MG63 (cell line): ENCODE results near the gene FKBP6. TPM values are rescaled to one million over a fixed set of nuclear protein-coding genes. Genes with fewer than 3 reads are reported as not detected.
"Not testable (repeated sequence)": the region's sequence is repeated elsewhere in the genome, so short reads cannot be mapped to it uniquely, and the experiment has no call there.

Source experiments
- DNase-seq: peaks from one replicate; pipeline ENCODE4 v3.0.0-alpha.2; 2020
- H3K27me3 ChIP-seq: fragments of 250-450 bp; sonication (Bioruptor Pico); 2 replicates; pipeline ENCODE4 v1.5.1; 2020; ENCODE audit warnings: mild to moderate bottlenecking, moderate library complexity
- H3K36me3 ChIP-seq: fragments of 250-450 bp; sonication (Bioruptor Pico); 2 replicates; pipeline ENCODE4 v1.5.1; 2020; ENCODE audit warnings: mild to moderate bottlenecking, moderate library complexity
- H3K4me3 ChIP-seq: fragments of 250-450 bp; sonication (Bioruptor Pico); 2 replicates; pipeline ENCODE4 v1.5.1; 2020; ENCODE audit warnings: mild to moderate bottlenecking, moderate library complexity
- H3K9me3 ChIP-seq: fragments of 250-450 bp; sonication (Bioruptor Pico); 2 replicates; pipeline ENCODE4 v1.5.1; 2020; ENCODE audit warnings: mild to moderate bottlenecking, moderate library complexity
- total RNA-seq: library from RNA; depleted of rRNA; stranded (reverse); fragments of >200 nt; shearing (Covaris generic); gene quantifications from 2 replicates; pipeline ENCODE4 v1.2.3, GENCODE V29; 2014; ENCODE audit warnings: low replicate concordance

Gene FKBP6
- total RNA-seq, 1 experiment from 2014 or later = not detected

DNA sequence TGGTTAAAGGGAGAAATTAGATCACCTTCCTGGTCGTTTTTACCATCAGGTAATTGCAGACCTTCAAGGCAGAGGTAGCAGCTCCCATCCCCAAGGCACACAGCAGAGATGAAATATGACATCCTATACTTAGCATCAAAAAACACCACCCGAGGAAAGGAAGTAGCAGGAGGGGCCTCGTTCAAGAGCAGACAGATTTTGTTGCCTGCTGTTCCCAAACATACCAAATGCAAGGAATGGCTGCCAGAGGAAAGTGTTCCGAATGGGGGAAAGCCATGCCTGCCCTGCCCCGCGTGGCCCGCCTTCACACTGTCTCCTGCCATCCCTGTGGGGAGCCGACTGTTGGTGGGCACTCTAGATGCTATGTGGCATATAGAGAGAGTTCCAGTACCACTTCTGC, 18.0 kb downstream of the FKBP6 start:
- no peaks in the 10 kb centered on the region for H3K27me3 ChIP-seq
- no peaks in the 10 kb centered on the region for H3K9me3 ChIP-seq
- H3K4me3 ChIP-seq = no peak overlapping the region
- H3K36me3 ChIP-seq = no peaks in the 10 kb centered on the region
- DNase-seq = no peak

DNA sequence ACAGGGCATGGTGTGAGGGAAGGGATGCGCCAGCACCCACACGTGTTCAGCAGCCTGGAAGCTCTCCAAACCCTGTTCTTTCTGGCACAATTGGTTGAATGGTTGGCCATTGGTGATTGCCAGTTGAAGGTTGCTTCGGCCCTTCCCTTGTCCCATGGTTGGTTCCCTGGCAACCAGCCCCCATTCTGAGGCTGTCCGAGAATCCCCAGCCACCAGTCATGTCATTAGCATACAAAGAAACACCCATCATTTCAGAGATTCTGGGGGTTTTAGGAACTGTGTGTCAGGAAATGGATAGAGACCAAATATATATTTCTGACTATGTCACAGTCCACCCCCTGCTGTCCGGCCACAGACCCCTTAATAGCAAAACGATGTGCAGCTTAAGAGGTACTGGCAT, 21.8 kb downstream of the FKBP6 start:
- no peak for DNase-seq
- Histone ChIP-seq H3K27me3 (no peaks in the 10 kb centered on the region), H3K36me3 (no peaks in the 10 kb centered on the region), H3K9me3 (no peaks in the 10 kb centered on the region), H3K4me3 (no peak overlapping the region)

DNA sequence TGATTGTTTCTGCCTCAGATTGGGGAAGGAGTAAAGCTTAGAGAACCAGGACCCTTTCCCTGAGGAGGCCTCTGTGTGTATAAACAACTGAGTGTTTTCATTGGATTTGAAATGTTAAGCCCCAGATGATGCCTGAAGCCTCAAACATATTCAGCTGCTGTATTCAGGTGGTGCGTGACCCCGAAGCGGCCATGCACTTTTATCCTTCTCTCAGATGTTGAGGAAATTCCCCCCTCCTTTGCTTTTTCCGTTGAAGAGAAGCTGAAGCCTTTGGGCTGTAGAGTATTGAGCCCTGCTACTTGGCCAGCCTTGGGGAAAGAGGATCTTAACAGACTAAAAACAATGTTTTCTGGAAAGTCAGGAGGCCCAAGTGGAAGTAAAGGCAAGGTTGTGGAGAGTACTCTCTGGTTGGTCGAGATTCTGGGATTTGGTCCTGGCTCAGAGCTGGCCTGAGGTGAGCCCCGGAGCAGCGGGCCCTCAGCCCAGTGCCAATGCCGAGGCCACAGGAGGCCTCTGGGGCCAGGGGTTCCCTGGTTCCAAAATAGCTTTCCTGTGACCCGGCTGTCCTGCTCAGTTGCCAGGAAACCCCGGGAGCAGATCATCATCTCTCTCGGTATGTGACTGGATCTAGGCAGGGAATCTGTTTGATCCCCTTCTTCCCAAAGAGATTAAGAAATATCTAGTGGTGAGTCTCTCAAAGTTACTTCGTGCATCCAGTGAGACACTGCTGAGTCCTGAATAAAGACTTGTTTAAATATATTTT, 22.5 kb downstream of the FKBP6 start:
- no peak for DNase-seq

DNA sequence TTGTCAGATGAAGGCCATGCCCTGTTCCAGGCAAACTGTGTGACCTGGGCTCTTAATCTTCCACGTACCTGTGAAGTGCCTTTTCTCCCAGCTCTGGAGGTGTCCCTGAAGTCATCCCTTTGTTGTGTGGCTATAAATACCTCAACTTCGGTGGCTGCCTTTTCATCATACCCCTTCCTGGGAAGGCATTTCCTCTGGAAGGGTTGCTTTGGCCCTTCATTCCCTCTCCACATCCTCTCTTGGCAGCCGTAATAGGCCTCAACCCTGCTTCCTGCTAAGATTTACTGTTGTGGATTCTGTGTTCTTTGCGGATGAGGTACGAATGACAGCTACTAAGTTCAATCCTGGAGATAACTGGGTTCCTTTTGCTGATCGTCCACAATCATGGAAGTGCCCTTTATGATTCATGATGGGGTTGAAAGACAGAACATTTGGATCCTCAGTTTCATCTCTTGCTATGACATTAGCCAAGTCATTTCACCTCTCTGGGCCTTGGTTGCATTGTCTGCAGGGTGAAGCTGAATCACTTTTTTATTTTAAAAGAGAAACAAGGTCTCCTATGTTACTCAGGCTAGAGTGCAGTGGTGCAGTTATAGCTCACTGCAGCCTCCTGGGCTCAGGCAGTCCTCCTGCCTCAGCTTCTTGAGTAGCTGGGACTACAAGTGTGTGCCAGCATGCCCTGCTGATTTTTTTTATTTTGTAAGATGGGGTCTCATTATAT, 23.6 kb downstream of the FKBP6 start:
- no peak for DNase-seq
- Histone ChIP-seq H3K9me3 (no peaks in the 10 kb centered on the region), H3K27me3 (no peaks in the 10 kb centered on the region), H3K4me3 (no peak overlapping the region), H3K36me3 (no peaks in the 10 kb centered on the region)

More for the DNA sequence above, 22.5 kb downstream of the FKBP6 start:
- H3K27me3 ChIP-seq = no peaks in the 10 kb centered on the region
- H3K9me3 ChIP-seq = no peaks in the 10 kb centered on the region
- no peak overlapping the region for H3K4me3 ChIP-seq
- no peaks in the 10 kb centered on the region for H3K36me3 ChIP-seq

DNA sequence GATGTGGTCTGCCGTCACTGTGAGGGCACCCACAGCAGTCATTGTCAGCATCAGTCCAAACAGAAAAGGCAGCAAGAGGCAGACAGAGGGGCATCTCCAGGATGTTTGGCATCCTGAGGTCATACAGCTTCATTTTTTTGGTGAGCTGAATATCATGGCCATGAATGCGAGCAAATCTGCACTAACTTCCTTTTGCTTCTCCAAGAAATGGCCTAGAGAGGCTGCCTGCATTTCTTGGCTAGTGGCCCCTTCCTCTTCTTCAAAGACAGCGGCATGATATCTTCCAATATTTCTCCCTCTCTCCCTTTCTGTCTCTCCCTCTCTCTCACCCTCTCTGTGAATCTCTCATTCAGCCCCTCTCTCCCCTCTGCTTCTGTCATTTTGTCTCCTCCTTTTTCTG, 24.8 kb downstream of the FKBP6 start:
- Histone ChIP-seq H3K9me3 (no peaks in the 10 kb centered on the region), H3K4me3 (no peak overlapping the region), H3K27me3 (no peaks in the 10 kb centered on the region), H3K36me3 (no peaks in the 10 kb centered on the region)
- DNase-seq = no peak

DNA sequence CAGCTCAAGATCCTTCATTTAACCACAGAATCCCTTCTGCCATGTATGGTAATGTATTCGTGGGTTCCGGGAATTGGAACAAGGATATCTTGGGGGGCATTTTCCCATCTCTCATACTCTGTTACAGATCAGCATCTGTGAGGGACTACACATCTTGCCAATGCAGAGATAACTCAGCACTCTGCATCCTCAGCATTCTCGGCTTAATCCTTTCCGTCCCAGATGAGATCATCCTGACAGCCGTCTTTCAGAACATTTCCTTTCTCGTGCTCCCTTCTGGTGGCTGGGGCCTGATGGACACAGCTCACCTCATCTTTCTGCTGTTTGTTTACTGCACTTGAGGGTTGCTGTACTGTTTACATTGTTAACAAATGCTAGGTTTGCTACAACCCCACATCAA, 25.3 kb downstream of the FKBP6 start:
- Histone ChIP-seq H3K36me3 (no peaks in the 10 kb centered on the region), H3K27me3 (no peaks in the 10 kb centered on the region), H3K9me3 (no peaks in the 10 kb centered on the region), H3K4me3 (no peak overlapping the region)
- DNase-seq = no peak

DNA sequence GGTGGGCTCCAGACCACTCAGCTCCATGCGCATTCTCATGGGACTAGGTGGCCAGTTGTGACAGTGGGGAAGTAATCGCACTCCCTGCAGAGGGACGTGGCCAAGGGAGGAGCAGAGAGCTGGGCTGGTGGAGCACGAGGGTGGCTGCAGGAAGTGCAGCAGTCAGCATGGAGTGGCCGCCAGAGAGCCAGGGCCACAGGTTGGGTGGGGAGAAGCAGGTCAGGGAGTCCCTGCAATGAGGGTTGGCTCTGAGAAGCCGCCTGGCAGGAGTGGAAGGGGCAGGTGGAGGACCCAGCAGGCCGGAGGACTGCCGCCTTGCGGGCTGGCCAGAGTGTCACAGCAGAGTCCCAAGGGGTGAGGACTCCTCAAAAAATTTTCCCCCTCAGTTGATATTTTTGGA, 26.2 kb downstream of the FKBP6 start:
- DNase-seq = no peak
- Histone ChIP-seq H3K9me3 (no peaks in the 10 kb centered on the region), H3K4me3 (no peak overlapping the region), H3K27me3 (no peaks in the 10 kb centered on the region), H3K36me3 (no peaks in the 10 kb centered on the region)

DNA sequence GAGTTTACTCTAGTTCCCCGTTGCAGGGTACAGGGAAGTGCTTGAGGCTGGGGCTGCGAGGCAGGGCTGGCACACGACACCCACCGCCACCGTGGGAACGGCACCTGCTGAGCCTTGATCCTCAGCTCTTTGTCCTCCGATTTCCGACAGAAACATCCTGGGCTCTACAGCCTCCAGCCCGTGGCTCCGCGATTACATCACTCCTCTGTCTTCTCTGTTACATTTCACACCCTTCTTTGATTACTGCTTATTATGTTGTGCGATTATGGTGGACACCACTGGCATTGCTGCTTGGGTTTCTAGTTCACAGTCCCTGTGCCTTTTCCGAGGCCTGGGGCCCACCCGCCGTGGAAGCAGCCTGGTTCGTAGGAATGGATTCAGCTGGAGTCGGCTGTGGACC, 26.9 kb downstream of the FKBP6 start:
- Histone ChIP-seq H3K36me3 (no peaks in the 10 kb centered on the region), H3K27me3 (no peaks in the 10 kb centered on the region), H3K9me3 (no peaks in the 10 kb centered on the region), H3K4me3 (no peak overlapping the region)
- no peak for DNase-seq

DNA sequence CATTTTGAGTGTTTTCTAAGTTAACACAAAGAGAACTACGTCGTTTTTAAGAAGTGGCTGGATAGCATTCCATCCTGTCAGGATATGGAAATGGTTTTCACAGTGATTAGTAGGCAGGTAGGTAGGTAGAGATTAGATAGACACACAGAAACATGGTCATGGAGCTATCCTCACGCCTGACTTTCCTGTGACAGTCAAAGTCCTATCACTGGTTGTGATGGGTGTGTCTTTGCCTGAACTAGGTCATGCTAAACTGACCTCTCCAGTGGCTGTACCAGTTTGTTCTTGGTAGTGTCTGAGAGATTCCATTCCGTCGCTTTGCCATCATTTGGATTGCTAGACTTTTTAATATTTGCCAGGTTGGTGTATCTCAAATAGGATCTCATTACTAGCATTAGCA, 28.2 kb downstream of the FKBP6 start:
- Histone ChIP-seq H3K4me3 (no peak overlapping the region), H3K36me3 (no peaks in the 10 kb centered on the region), H3K27me3 (no peaks in the 10 kb centered on the region), H3K9me3 (no peaks in the 10 kb centered on the region)
- DNase-seq = no peak

DNA sequence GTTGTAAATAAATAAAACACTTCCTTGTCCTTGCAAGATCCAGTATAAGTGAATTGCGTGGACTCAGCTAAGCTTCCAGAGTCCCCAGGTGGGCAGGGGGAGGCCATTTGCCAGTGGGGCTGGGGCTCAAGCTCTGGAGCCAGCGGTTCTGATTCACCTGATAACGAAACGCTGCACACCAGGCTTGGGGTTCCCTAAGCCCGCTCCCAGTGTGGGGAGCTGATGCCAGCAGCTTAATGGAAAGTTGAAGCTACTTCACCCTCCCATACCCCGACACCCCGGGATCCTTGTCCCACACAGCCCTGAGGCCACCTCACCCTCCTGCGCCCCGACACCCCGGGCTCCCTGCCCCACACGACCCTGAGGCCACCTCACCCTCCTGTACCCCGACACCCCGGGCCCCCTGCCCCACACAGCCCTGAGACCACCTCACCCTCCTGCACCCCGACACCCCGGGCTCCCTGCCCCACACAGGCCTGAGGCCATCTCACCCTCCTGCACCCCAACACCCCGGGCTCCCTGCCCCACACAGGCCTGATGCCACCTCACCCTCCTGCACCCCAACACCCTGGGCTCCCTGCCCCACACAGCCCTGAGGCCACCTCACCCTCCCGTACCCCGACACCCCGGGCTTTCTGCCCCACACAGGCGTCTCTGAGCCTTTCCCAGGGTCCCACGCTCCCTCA, 30.8 kb downstream of the FKBP6 start:
- H3K27me3 ChIP-seq = no peaks in the 10 kb centered on the region
- no peak overlapping the region for H3K4me3 ChIP-seq
- H3K36me3 ChIP-seq = no peaks in the 10 kb centered on the region
- no peaks in the 10 kb centered on the region for H3K9me3 ChIP-seq
- no peak for DNase-seq

DNA sequence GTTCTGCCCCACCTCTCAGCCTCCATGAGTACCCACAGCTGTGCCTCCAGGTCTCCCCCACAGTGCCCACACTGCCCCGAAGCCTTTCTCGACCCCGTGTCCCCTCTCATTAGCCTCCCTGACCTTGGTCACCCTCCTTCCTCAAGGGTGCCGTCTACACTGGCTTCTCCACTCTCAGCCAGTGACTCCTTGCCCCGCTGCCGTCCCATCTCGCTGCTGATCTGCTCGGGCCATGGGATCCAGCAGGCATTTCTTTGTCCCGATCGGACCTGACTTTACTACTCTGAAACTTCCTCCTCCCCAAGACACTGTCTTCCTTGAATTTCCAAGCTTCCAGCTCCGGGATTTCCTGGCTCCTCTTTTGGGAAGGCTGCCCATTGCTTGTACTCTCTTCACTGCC, 31.3 kb downstream of the FKBP6 start:
- Histone ChIP-seq H3K4me3 (no peak overlapping the region), H3K9me3 (no peaks in the 10 kb centered on the region), H3K36me3 (no peaks in the 10 kb centered on the region), H3K27me3 (no peaks in the 10 kb centered on the region)
- no peak for DNase-seq

DNA sequence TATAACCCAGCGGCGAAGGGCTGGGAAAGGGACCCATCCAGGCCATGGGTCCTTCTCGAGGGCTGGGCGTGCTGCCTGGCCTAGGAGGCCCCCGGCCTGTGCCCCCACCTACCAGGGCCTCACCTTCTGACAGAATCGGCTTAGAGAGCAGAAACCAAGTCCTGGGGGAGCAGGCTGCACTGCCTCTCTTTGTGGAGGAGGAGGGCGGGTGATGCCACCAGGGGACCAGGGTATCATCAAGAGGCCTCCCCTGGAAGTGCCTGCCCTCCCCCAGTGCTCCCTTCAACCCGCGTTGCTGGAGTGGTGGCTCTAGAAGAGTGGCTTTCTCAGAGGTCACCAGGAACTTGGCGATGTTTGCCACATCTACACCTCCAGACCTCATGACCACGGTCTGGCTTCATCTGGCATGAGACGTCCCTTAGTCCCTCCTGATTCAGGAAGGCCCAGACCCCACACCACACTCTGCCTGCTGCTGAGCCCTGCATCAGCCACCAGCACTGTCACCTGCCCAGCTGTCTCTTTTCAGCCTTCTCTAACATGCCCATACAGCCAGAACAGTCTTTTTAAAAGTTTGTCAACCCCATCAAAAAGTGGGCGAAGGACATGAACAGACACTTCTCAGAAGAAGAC, 31.9 kb downstream of the FKBP6 start:
- DNase-seq = no peak
- H3K27me3 ChIP-seq = no peaks in the 10 kb centered on the region
- H3K9me3 ChIP-seq = no peaks in the 10 kb centered on the region

DNA sequence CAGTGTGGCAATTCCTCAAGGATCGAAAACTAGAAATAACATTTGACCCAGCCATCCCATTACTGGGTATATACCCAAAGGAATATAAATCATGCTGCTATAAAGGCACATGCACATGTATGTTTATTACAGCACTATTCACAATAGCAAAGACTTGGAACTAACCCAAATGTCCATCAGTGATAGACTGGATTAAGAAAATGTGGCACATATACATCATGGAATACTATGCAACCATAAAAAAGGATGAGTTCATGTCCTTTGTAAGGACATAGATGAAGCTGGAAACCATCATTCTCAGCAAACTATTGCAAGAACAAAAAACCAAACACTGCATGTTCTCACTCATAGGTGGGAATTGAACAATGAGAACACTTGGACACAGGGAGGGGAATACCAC, 32.6 kb downstream of the FKBP6 start:
- not testable (repeated sequence) for H3K4me3 ChIP-seq, H3K36me3 ChIP-seq, H3K27me3 ChIP-seq, H3K9me3 ChIP-seq, DNase-seq

More for the DNA sequence above, 31.9 kb downstream of the FKBP6 start:
- H3K4me3 ChIP-seq = no peak overlapping the region
- H3K36me3 ChIP-seq = no peaks in the 10 kb centered on the region

DNA sequence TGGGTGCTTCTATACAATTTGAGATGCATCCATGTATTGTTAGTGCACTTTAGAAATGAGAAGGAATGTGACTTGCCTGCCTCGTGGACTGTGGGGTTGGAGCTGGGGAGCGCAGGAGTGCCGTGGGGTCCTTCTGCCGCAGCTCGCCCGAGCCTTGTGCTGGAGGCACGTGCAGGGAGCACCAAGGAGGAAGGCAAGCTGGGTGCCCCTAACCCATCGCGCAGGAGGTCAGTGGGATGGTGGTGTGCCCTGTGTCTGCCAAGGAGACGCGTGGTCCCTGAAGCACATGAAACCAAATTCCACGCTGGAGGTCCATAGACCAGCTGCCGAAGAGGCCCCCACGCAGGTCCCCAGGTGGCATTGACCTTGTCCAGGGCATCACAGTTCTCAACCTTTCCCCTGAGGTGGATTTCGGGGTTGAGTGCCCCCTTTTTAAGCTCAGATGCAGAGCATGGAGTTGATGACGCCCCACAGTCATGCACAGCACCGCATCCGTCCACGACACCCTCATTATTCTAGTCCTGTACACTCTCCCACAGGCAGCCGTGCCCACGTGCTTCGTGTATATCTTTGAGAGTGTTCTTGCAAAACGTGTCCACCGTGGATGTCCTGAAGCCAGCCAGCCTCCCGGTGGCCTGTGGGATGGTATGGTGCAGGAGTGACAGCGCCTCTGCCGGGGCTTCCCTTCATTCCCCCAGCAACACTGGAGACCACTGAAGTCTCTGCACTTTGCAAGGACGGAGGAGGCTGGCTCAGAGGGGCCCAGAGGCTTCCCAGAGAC, 35.5 kb downstream of the FKBP6 start:
- no peak for DNase-seq
- Histone ChIP-seq H3K36me3 (no peaks in the 10 kb centered on the region), H3K4me3 (no peak overlapping the region), H3K9me3 (no peaks in the 10 kb centered on the region), H3K27me3 (no peaks in the 10 kb centered on the region)

DNA sequence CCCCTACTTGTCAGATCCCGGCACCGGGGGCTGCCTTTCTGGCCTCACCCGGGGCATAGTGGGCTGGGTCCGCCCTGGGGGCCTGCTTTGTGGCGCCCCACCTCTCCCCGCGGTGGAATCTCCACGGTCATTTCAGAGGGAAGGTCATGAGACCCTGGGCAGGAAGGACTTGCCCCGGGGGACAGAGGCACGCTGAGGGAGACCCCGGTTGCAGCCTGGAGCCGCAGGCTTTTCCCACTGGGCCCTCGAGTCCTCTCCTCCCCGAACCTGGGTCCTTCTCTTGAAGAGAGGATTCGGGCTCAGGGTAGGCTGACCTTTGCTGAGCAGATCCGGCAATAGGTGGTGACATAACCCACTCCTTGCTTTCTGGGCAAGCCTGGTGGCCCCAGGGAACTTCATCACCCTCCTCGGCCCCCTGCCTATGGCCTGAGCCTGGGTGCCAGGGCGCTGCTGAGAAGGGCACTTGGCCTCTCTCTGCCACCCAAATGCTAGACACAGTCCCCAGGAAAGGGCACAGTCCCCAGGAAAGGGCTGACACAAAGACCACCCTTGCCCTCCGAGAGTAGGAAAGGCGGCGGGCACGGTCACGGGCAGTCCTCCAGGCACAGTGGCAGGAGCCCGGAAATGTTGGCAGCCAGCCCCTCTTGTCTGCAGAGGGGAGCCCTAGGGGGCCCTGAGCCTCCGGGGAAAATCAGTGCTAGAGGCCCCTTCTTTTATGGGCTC, 36.2 kb downstream of the FKBP6 start:
- Histone ChIP-seq H3K36me3 (no peaks in the 10 kb centered on the region), H3K9me3 (no peaks in the 10 kb centered on the region), H3K4me3 (no peak overlapping the region), H3K27me3 (no peaks in the 10 kb centered on the region)
- no peak for DNase-seq

DNA sequence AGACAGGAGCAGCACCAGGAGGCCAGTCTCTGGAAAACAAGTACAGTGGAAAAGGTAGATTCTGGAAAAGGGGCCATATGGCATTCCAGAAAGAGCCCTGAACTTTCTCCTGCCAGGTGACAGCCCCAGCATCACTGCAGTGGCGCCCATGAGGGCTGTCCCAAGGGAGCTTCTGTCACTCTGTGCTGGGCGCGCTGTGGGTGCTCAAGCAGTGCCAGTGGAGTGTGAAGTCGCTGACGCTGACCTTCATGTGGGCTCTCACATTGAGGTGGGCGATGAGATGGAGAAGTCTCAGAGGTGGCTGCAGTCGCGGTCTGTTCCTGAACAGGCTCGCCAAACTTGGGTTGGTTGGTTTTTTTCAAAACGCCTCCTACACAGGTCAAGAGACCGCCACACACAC, 38.2 kb downstream of the FKBP6 start:
- Histone ChIP-seq H3K4me3 (no peak overlapping the region), H3K9me3 (no peaks in the 10 kb centered on the region), H3K36me3 (no peaks in the 10 kb centered on the region), H3K27me3 (no peaks in the 10 kb centered on the region)
- DNase-seq = no peak
